OCI-LY7 (cell line): ENCODE data around the gene SERINC2.

Source experiments
- EZH2phosphoT487 ChIP-seq: fragments of 200-600 bp; sonication (generic); IDR thresholded peaks from 2 replicates; pipeline ENCODE4 v1.6.1; 2018; ENCODE audit warnings: low read depth, borderline replicate concordance, mild to moderate bottlenecking, mixed run types, antibody characterized with exemption, low read length, moderate library complexity, mixed read lengths
- TF ChIP-seq, protein P1 (sequence below): fragments of 200-600 bp; sonication (generic); conservative IDR thresholded peaks from 2 replicates; pipeline ENCODE4 v1.5.1; 2014; ENCODE audit warnings: mild to moderate bottlenecking, antibody characterized with exemption, low read length, moderate library complexity, mixed read lengths

GRCh38 chr1:31409946-31410858 is 2.8 kb upstream of the SERINC2 start:
- TF ChIP-seq, protein P1, sequence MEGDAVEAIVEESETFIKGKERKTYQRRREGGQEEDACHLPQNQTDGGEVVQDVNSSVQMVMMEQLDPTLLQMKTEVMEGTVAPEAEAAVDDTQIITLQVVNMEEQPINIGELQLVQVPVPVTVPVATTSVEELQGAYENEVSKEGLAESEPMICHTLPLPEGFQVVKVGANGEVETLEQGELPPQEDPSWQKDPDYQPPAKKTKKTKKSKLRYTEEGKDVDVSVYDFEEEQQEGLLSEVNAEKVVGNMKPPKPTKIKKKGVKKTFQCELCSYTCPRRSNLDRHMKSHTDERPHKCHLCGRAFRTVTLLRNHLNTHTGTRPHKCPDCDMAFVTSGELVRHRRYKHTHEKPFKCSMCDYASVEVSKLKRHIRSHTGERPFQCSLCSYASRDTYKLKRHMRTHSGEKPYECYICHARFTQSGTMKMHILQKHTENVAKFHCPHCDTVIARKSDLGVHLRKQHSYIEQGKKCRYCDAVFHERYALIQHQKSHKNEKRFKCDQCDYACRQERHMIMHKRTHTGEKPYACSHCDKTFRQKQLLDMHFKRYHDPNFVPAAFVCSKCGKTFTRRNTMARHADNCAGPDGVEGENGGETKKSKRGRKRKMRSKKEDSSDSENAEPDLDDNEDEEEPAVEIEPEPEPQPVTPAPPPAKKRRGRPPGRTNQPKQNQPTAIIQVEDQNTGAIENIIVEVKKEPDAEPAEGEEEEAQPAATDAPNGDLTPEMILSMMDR = no peak
- no peak for TF ChIP-seq EZH2phosphoT487
